ENCODE results near the gene PDGFRB.
A peak's percentile ranks its signal among the peaks of the same experiment; 100 is the strongest.

Gene PDGFRB

DNA sequence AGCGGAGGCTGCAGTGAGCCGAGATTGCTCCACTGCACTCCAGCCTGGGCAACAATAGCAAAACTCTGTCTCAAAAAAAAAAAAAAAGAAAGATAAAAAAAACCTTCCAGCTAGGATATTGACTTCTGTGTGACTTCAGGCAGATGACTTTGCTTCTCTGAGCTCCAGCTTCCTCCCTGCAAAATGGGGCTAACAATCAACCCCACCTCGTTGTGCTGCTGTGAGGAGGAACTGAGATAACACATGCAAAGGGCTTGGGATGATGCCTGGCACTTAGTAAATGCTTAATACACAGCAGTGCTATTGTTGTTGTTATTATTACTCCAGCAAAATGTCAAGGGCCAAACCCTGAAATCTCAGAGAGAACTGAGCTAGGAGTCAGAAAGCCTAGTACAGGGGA is 7.4 kb upstream of the PDGFRB start:
- peaks cover 50% of the 10 kb centered on the region for H3K27me3 ChIP-seq (ENCODE audit: control insufficient read depth, insufficient read depth, low read length)
- H3K36me3 ChIP-seq (ENCODE audit: control insufficient read depth, insufficient read depth, low read length), result no peaks in the 10 kb centered on the region
- no peaks in the 10 kb centered on the region for H3K9me3 ChIP-seq (ENCODE audit: control insufficient read depth, insufficient read depth, low read depth, low read length)
- no peak overlapping the region for H3K4me3 ChIP-seq (ENCODE audit: low read depth, low read length)
- no peak overlapping the region for H3K9ac ChIP-seq (ENCODE audit: low read length)
- peaks cover 38% of the 10 kb centered on the region; the same call in 1 of the 2 replicates for H3K4me1 ChIP-seq (ENCODE audit: control insufficient read depth, insufficient read depth, low read length)
- no peak overlapping the region for H3K27ac ChIP-seq (ENCODE audit: low read depth, low read length)

DNA sequence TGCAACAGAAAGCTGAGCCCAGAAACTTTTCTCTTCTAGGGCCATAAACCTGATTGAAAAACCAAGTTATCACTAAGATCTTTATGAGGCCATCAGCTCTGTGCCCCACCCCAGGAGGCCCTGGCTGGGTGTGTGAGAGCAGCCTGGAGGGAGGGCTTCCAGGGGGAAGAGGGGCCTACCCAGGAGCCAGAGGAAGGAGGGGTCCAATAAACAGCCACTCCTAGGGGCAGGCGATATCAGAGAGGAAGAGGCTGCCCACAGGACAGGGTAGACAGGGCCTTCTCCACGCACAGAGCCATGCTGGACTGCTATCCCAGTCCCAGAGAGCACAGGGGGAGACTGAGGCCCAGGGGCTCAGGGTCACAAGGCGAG is 6.5 kb upstream of the PDGFRB start:
- H3K27ac ChIP-seq (ENCODE audit: low read depth, low read length), result no peak overlapping the region
- H3K4me1 ChIP-seq (ENCODE audit: control insufficient read depth, insufficient read depth, low read length), result peaks cover 35% of the 10 kb centered on the region; the same call in 1 of the 2 replicates
- peaks cover 41% of the 10 kb centered on the region for H3K27me3 ChIP-seq (ENCODE audit: control insufficient read depth, insufficient read depth, low read length)
- no peak overlapping the region for H3K4me3 ChIP-seq (ENCODE audit: low read depth, low read length)
- H3K36me3 ChIP-seq (ENCODE audit: control insufficient read depth, insufficient read depth, low read length), result no peaks in the 10 kb centered on the region
- no peaks in the 10 kb centered on the region for H3K9me3 ChIP-seq (ENCODE audit: control insufficient read depth, insufficient read depth, low read depth, low read length)
- no peak overlapping the region for H3K9ac ChIP-seq (ENCODE audit: low read length)

DNA sequence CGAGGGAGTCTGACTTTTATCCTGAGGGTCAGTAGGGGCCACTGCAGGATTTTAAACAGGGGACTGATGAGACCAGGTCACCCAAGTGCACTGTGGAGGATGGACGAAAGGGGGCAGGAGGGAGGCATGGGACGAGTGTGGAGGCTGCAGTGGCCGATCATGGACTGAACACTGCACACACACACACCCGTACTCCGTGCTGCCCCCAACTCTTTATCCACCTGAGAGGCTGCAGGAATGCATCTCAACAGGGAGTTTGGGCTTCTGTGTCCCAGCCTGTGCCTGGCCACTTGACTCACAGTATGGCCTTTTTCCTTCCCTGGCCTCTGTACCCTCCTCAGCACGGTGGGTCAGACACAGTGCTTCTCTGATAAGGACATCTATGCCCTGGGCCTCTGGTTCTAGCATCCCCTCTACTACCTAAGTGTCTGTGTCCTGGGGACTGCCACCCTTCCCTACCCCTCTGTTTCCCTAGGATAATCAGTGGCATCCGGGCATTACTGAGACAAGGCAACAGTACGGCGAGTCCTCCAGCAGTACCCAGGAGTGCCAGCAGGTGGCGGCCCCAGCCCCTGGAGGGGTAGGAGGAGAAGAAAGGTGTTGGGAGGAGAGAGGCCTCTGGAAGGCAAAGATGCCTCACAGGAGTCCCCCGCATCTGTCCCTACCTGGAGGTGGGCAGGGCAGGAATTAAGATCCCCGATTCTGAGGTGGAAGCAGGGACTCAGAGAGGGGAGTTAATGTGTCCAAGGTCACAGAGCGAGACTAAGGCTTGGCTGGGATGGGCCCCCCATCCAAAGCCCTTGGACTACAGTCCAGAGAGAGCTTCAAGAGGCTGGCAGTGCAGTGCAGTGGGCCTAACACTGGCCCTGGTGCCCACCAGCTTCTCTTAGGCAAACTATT is 5.8 kb upstream of the PDGFRB start:
- Histone ChIP-seq H3K9me3 (ENCODE audit: control insufficient read depth, insufficient read depth, low read depth, low read length) (no peaks in the 10 kb centered on the region), H3K27me3 (ENCODE audit: control insufficient read depth, insufficient read depth, low read length) (peaks cover 35% of the 10 kb centered on the region), H3K4me3 (ENCODE audit: low read depth, low read length) (0 out of 2 replicates have a peak overlapping the region, but pooled peaks have one; percentile 7), H3K27ac (ENCODE audit: low read depth, low read length) (no peak overlapping the region), H3K4me1 (ENCODE audit: control insufficient read depth, insufficient read depth, low read length) (peaks cover 35% of the 10 kb centered on the region; the same call in 1 of the 2 replicates), H3K9ac (ENCODE audit: low read length) (no peak overlapping the region), H3K36me3 (ENCODE audit: control insufficient read depth, insufficient read depth, low read length) (no peaks in the 10 kb centered on the region)

DNA sequence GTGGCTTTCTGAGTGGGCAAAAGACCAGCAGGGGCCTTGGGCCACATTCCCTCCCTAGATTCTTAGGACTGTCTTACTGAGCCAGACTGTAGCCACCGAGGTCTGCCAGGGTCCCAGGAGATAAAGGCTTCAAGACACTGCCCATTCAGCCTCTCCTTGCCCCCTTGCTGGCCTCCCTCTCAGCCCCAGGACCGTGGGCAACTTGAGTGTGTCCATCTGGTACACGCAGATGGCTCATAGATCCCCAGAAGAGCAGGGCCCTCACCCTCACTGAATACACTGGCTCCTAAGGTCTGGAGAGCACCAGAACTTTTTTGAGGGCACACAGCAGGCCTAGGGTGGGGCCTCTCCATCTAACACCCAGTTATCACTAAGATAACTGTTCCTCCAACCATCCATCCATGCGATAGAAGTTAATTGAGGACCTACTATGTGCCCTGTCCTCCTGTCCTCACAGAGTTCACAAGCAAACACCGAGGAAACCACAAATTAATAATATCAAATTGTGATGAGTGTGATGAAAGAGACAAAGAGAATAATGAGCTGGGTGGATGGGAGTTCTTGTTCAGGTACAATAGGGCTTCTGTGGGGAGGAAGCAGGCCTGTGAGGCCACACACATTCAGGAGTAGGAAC is 4.9 kb upstream of the PDGFRB start:
- peaks cover 35% of the 10 kb centered on the region for H3K4me1 ChIP-seq (ENCODE audit: control insufficient read depth, insufficient read depth, low read length)
- H3K9me3 ChIP-seq (ENCODE audit: control insufficient read depth, insufficient read depth, low read depth, low read length), result no peaks in the 10 kb centered on the region
- H3K4me3 ChIP-seq (ENCODE audit: low read depth, low read length), result no peak overlapping the region
- peaks cover 30% of the 10 kb centered on the region for H3K27me3 ChIP-seq (ENCODE audit: control insufficient read depth, insufficient read depth, low read length)
- H3K9ac ChIP-seq (ENCODE audit: low read length), result no peak overlapping the region
- H3K36me3 ChIP-seq (ENCODE audit: control insufficient read depth, insufficient read depth, low read length), result no peaks in the 10 kb centered on the region
- no peak overlapping the region for H3K27ac ChIP-seq (ENCODE audit: low read depth, low read length)

DNA sequence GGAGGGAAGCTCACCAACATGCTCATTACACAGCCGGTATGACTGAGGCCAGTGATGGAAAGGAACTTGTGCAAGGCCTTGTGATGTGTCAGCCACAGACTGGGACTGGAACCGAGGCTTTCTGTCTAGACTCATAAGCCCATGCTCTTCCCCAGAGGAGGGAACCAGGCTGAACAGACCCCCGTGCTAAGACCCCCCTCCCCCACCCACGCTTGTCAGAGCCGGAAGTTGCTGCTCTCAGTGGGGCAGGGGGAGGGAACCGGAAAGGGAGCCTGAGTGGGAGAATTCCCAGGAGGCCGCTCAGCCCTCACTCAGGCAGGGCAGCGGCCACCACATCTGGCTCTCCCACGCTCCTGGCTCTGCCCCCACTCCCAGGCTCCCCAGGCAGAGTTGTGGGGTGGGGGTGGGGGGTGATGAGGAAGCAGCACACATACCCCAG is 4.1 kb upstream of the PDGFRB start:
- H3K9ac ChIP-seq (ENCODE audit: low read length), result no peak overlapping the region
- no peak overlapping the region for H3K4me3 ChIP-seq (ENCODE audit: low read depth, low read length)
- H3K4me1 ChIP-seq (ENCODE audit: control insufficient read depth, insufficient read depth, low read length), result peaks cover 40% of the 10 kb centered on the region
- peaks cover 22% of the 10 kb centered on the region for H3K27me3 ChIP-seq (ENCODE audit: control insufficient read depth, insufficient read depth, low read length)
- no peaks in the 10 kb centered on the region for H3K9me3 ChIP-seq (ENCODE audit: control insufficient read depth, insufficient read depth, low read depth, low read length)
- H3K27ac ChIP-seq (ENCODE audit: low read depth, low read length), result no peak overlapping the region
- H3K36me3 ChIP-seq (ENCODE audit: control insufficient read depth, insufficient read depth, low read length), result no peaks in the 10 kb centered on the region

DNA sequence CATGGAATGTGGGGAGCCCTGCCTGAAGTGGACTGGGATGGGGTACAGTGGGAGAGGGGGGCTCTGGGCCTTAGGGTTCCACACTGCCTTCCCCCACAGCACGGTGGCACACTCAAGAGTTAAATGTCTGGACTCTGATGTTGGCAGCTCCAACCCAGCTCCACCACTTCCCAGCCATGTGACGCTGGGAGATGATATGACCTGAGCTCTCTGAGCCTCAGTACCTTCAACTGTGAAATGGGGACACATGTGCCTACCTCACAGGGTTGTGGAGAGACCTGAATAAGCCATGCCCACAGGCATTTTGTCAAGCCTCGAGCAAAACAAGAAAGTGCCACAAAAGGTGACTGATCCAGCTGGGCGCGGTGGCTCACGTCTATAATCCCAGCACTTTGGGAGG is 3.4 kb upstream of the PDGFRB start:
- H3K27ac ChIP-seq (ENCODE audit: low read depth, low read length), result no peak overlapping the region
- peaks cover 42% of the 10 kb centered on the region for H3K4me1 ChIP-seq (ENCODE audit: control insufficient read depth, insufficient read depth, low read length)

DNA sequence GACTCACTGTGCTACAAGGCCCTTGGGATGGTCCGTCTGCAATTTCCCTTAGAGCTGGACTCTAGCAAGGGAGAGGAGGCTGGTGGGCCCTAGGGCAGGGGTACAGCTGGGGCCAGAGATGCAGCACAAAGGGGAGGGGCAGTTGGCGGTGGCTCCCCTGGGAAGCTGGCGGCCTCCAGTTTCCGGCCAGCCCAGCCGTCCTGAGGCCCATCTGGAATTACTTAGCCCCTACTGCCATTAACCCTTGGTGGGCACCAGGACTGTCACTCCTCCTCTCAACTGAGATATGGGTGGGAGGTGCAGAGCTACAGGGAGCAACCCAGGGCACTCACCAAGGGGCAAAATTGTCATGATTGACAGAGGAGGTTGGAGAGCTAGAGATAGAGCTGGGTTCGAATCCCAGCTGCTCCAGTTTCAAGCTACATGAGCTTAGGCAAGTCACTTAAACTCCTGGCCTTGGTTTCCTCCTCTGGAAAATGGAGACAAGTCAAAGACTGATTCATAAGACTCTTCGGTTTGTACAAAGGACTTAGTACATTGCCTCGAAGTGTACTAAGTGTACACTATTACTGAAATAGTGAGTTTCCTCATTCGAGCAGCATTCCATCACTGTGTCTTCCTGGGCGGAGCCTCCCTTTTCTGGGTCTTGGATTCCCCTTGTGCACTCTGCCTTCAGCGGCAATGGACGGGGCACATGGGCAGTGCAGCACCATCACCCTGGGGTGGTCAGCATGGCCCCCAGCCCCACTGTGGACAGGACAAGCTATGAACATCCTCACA is 2.7 kb upstream of the PDGFRB start:
- no peaks in the 10 kb centered on the region for H3K36me3 ChIP-seq (ENCODE audit: control insufficient read depth, insufficient read depth, low read length)
- no peak overlapping the region; the same call in 1 of the 2 replicates for H3K27ac ChIP-seq (ENCODE audit: low read depth, low read length)
- peaks cover 44% of the 10 kb centered on the region for H3K4me1 ChIP-seq (ENCODE audit: control insufficient read depth, insufficient read depth, low read length)
- H3K4me3 ChIP-seq (ENCODE audit: low read depth, low read length), result no peak overlapping the region
- H3K9ac ChIP-seq (ENCODE audit: low read length), result no peak overlapping the region
- no peaks in the 10 kb centered on the region for H3K9me3 ChIP-seq (ENCODE audit: control insufficient read depth, insufficient read depth, low read depth, low read length)
- peaks cover 8% of the 10 kb centered on the region; the same call in 1 of the 2 replicates for H3K27me3 ChIP-seq (ENCODE audit: control insufficient read depth, insufficient read depth, low read length)

More for the DNA sequence above, 3.4 kb upstream of the PDGFRB start:
- Histone ChIP-seq H3K9ac (ENCODE audit: low read length) (no peak overlapping the region), H3K9me3 (ENCODE audit: control insufficient read depth, insufficient read depth, low read depth, low read length) (no peaks in the 10 kb centered on the region), H3K27me3 (ENCODE audit: control insufficient read depth, insufficient read depth, low read length) (peaks cover 14% of the 10 kb centered on the region; the same call in 1 of the 2 replicates), H3K36me3 (ENCODE audit: control insufficient read depth, insufficient read depth, low read length) (no peaks in the 10 kb centered on the region), H3K4me3 (ENCODE audit: low read depth, low read length) (no peak overlapping the region)

DNA sequence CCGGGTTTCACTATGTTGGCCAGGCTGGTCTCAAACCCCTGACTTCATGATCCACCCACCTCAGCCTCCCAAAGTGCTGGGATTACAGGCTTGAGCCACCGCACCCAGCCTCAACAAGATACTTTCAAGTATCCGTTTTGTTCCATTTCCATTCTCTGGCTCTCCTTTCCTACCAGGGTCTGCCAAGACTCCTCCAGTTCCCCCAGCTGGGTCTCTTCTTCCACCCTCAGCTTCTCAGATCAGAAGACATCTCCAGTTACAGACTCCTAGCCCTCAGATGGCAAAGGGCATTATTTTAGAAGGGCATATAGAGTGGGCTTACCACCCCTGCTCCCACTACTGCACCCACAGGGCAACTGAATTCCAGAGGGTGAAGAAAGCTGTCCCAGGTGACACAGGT is 1.5 kb upstream of the PDGFRB start:
- H3K4me1 ChIP-seq (ENCODE audit: control insufficient read depth, insufficient read depth, low read length), result peaks cover 48% of the 10 kb centered on the region
- no peak overlapping the region for H3K9ac ChIP-seq (ENCODE audit: low read length)
- no peak overlapping the region for H3K27ac ChIP-seq (ENCODE audit: low read depth, low read length)
- no peak overlapping the region for H3K4me3 ChIP-seq (ENCODE audit: low read depth, low read length)
- peaks cover 4% of the 10 kb centered on the region; the same call in 1 of the 2 replicates for H3K27me3 ChIP-seq (ENCODE audit: control insufficient read depth, insufficient read depth, low read length)
- H3K9me3 ChIP-seq (ENCODE audit: control insufficient read depth, insufficient read depth, low read depth, low read length), result no peaks in the 10 kb centered on the region
- no peaks in the 10 kb centered on the region for H3K36me3 ChIP-seq (ENCODE audit: control insufficient read depth, insufficient read depth, low read length)

DNA sequence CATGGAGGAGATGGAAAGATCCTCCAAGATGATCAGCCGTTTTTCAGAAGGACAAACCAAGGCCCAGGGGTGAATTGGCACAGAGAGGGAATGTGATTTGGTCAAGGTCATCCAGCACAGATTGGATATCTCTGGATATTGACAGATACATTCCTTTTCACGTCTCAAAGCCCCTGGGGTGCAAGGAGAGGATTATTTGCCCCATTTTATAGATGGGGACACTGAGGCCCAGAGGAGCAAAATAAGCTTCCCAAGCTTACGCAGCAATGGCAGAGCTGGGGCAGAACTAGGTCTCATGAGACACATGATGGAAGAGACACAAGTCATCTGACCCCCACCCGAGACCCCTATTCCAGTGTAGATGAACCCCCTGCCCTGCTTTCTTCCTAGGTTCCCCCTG is 895 bp upstream of the PDGFRB start:
- Histone ChIP-seq H3K4me3 (ENCODE audit: low read depth, low read length) (no peak overlapping the region), H3K27me3 (ENCODE audit: control insufficient read depth, insufficient read depth, low read length) (peaks cover 4% of the 10 kb centered on the region; the same call in 1 of the 2 replicates), H3K9ac (ENCODE audit: low read length) (no peak overlapping the region), H3K27ac (ENCODE audit: low read depth, low read length) (no peak overlapping the region), H3K9me3 (ENCODE audit: control insufficient read depth, insufficient read depth, low read depth, low read length) (no peaks in the 10 kb centered on the region), H3K36me3 (ENCODE audit: control insufficient read depth, insufficient read depth, low read length) (no peaks in the 10 kb centered on the region), H3K4me1 (ENCODE audit: control insufficient read depth, insufficient read depth, low read length) (peaks cover 48% of the 10 kb centered on the region)

DNA sequence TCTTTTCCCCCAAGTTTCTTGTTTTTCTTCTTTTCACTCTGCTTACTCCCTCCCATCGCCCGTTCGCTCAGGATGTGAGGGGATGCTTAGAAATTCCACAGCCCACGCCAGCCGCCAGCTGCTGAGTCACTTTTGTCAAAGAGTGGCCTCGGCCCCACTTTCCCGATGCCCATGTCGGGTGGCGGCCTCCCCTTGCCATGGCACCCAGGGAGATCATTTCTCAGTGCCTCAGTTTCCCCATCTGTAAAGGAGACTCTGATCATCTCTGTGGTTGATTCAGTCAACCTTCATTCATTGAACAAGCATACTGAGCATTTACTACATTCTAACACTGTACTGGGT is 353 bp upstream of the PDGFRB start:
- peaks cover 45% of the 10 kb centered on the region for H3K4me1 ChIP-seq (ENCODE audit: control insufficient read depth, insufficient read depth, low read length)
- H3K9me3 ChIP-seq (ENCODE audit: control insufficient read depth, insufficient read depth, low read depth, low read length), result no peaks in the 10 kb centered on the region
- H3K27ac ChIP-seq (ENCODE audit: low read depth, low read length), result no peak overlapping the region; the same call in 1 of the 2 replicates
- H3K4me3 ChIP-seq (ENCODE audit: low read depth, low read length), result peak overlapping the region; percentile 55
- peaks cover 4% of the 10 kb centered on the region; the same call in 1 of the 2 replicates for H3K27me3 ChIP-seq (ENCODE audit: control insufficient read depth, insufficient read depth, low read length)
- H3K36me3 ChIP-seq (ENCODE audit: control insufficient read depth, insufficient read depth, low read length), result no peaks in the 10 kb centered on the region
- H3K9ac ChIP-seq (ENCODE audit: low read length), result no peak overlapping the region
